ENCODE data around the gene ATAD3A.
"Not testable (repeated sequence)": the region's sequence is repeated elsewhere in the genome, so short reads cannot be mapped to it uniquely, and the experiment has no call there.

Gene ATAD3A

DNA sequence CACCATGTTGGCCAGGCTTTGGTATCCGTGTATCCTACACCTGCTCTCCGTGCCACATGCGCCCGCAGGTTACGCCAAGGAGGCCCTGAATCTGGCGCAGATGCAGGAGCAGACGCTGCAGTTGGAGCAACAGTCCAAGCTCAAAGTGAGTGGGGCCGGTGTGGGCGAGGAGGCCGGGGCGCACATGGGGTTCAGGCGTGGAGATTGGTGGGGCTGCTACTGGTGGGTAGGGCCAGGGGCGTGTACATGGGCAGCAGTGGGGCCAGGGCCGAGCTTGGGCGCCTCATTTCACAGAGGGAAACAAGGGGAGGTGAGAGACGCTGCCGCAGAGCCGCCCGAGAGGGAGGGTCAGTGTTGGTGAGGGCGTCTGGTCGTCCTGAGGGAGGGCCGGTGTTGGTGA lies 34.8 kb upstream of the ATAD3A start:
- Histone ChIP-seq H3K4me1 (ENCODE audit: control insufficient read depth, low read length) (peaks cover 8% of the 10 kb centered on the region), H3K27ac (ENCODE audit: low read depth, low read length) (no peak overlapping the region), H3K4me3 (ENCODE audit: low read length) (no peak overlapping the region), H3K27me3 (ENCODE audit: control insufficient read depth, low read length) (no peaks in the 10 kb centered on the region), H3K9me2 (replicated peaks; ENCODE audit: control insufficient read depth, low read length) (no peaks in the 10 kb centered on the region), H3K36me3 (ENCODE audit: control insufficient read depth, low read length) (peaks cover 38% of the 10 kb centered on the region), H3K4me2 (ENCODE audit: low read length) (no peak overlapping the region), H3K79me2 (ENCODE audit: control insufficient read depth, low read length) (peaks cover 55% of the 10 kb centered on the region), H3K9me3 (ENCODE audit: control insufficient read depth, insufficient read depth, low read length) (no peaks in the 10 kb centered on the region), H3F3A (ENCODE audit: control insufficient read depth, insufficient read depth) (no peaks in the 10 kb centered on the region), H4K20me1 (ENCODE audit: control insufficient read depth, insufficient read depth, low read depth, low read length) (peaks cover 6% of the 10 kb centered on the region; the same call in 1 of the 2 replicates)
- TF ChIP-seq, protein P1, sequence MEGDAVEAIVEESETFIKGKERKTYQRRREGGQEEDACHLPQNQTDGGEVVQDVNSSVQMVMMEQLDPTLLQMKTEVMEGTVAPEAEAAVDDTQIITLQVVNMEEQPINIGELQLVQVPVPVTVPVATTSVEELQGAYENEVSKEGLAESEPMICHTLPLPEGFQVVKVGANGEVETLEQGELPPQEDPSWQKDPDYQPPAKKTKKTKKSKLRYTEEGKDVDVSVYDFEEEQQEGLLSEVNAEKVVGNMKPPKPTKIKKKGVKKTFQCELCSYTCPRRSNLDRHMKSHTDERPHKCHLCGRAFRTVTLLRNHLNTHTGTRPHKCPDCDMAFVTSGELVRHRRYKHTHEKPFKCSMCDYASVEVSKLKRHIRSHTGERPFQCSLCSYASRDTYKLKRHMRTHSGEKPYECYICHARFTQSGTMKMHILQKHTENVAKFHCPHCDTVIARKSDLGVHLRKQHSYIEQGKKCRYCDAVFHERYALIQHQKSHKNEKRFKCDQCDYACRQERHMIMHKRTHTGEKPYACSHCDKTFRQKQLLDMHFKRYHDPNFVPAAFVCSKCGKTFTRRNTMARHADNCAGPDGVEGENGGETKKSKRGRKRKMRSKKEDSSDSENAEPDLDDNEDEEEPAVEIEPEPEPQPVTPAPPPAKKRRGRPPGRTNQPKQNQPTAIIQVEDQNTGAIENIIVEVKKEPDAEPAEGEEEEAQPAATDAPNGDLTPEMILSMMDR (IDR thresholded peaks at IDR 0.05; ENCODE audit: low read depth, low read length, poor library complexity, severe bottlenecking): no peak
- no peak for TF ChIP-seq EZH2phosphoT487 (IDR thresholded peaks at IDR 0.05; ENCODE audit: borderline replicate concordance, low read length)

DNA sequence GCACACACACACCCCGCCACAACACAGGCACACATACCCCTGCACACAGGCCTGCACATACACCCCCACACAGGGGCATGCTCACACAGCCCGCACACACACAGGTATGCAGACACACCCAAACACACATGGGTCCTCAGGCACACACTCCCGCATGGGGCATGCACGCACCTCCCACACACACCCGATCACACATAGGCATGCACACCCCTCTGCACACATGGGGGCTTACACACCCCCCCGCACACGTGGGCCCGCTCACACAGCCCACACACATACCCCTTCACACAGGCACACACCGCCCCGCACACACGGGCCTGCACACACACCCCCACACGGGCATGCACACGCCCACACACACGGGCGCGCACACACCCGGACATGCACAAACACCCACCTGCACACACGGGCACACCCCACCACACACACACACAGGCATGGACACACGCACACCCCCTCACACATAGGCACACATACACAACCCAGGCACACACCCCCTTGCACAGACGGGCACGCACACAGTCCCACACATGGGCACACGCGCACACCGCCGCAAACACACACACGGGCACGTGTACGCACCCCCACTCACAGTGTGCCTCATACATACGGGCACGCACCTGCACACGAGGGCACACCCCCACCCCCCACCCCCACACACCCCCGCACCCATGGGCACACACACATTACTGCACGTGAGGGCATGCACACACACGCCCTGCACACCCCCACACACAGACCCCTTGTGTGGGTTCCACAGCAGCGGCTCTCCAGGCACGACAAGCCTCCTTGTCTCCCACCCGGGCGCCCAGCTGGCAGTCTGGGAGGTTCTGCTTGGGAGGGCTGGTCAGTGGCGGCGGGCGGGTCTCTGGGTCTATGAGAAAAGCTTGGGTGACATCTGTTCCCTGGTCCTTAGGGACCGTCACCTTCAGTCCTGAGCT lies 32.1 kb upstream of the ATAD3A start:
- Histone ChIP-seq H3K9me3 (ENCODE audit: control insufficient read depth, insufficient read depth, low read length) (no peaks in the 10 kb centered on the region), H3K36me3 (ENCODE audit: control insufficient read depth, low read length) (peaks cover 49% of the 10 kb centered on the region)

DNA sequence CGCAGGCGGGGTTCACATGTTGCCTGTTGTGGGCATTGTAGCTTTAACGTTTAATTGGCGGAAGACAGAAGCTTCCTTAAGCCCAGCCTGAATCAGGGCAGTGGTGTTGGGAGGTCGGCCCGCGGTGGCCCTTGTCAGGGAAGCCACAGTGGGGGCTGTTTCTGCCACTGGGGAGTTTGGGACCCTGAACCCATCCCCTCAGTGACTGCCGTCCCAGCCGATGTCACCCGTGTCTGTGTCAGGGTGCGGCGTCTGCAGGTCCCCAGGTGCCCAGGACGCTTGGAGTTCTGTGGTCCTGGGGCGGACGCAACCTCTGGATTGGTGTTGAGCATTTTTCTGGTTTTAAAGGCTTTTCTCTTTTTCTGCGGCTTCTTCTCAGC lies 31.5 kb upstream of the ATAD3A start:
- not testable (repeated sequence) for H3K9me3 ChIP-seq (ENCODE audit: control insufficient read depth, insufficient read depth, low read length); H3F3A ChIP-seq (ENCODE audit: control insufficient read depth, insufficient read depth); H3K4me1 ChIP-seq (ENCODE audit: control insufficient read depth, low read length); H3K4me3 ChIP-seq (ENCODE audit: low read length); H3K9me2 ChIP-seq (replicated peaks; ENCODE audit: control insufficient read depth, low read length); H3K27ac ChIP-seq (ENCODE audit: low read depth, low read length); H3K4me2 ChIP-seq (ENCODE audit: low read length); H3K27me3 ChIP-seq (ENCODE audit: control insufficient read depth, low read length); H4K20me1 ChIP-seq (ENCODE audit: control insufficient read depth, insufficient read depth, low read depth, low read length)
- H3K36me3 ChIP-seq (ENCODE audit: control insufficient read depth, low read length): peaks cover 51% of the 10 kb centered on the region
- H3K79me2 ChIP-seq (ENCODE audit: control insufficient read depth, low read length): peaks cover 23% of the 10 kb centered on the region

More for the DNA sequence above, 32.1 kb upstream of the ATAD3A start:
- H3K9me2 ChIP-seq (replicated peaks; ENCODE audit: control insufficient read depth, low read length): no peaks in the 10 kb centered on the region
- TF ChIP-seq EZH2phosphoT487 (IDR thresholded peaks at IDR 0.05; ENCODE audit: borderline replicate concordance, low read length): no peak
- TF ChIP-seq, protein P1 (IDR thresholded peaks at IDR 0.05; ENCODE audit: low read depth, low read length, poor library complexity, severe bottlenecking): no peak
- no peaks in the 10 kb centered on the region for H3K4me1 ChIP-seq (ENCODE audit: control insufficient read depth, low read length)
- peaks cover 30% of the 10 kb centered on the region for H3K79me2 ChIP-seq (ENCODE audit: control insufficient read depth, low read length)
- H4K20me1 ChIP-seq (ENCODE audit: control insufficient read depth, insufficient read depth, low read depth, low read length): no peaks in the 10 kb centered on the region
- no peaks in the 10 kb centered on the region for H3F3A ChIP-seq (ENCODE audit: control insufficient read depth, insufficient read depth)
- no peaks in the 10 kb centered on the region for H3K27me3 ChIP-seq (ENCODE audit: control insufficient read depth, low read length)
- no peak overlapping the region for H3K4me3 ChIP-seq (ENCODE audit: low read length)
- no peak overlapping the region for H3K4me2 ChIP-seq (ENCODE audit: low read length)
- no peak overlapping the region for H3K27ac ChIP-seq (ENCODE audit: low read depth, low read length)

DNA sequence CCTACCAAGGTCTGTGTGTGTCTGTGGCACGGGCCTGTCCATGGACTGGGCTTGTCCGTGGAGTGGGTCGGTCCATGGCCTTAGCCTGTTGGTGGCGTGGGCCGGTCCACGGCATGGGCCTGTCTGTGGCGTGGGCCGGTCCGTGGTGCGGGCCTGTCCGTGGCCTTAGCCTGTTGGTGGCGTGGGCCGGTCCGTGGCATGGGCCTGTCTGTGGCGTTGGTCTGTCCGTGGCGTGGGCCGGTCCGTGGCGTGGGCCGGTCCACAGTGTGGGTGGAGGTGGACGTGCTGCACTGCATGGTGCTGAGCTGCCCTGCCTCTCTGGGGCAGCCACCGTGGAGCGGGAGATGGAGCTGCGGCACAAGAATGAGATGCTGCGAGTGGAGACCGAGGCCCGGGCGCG lies 30.2 kb upstream of the ATAD3A start:
- peaks cover 54% of the 10 kb centered on the region for H3K36me3 ChIP-seq (ENCODE audit: control insufficient read depth, low read length)
- not testable (repeated sequence) for H3F3A ChIP-seq (ENCODE audit: control insufficient read depth, insufficient read depth); H3K4me1 ChIP-seq (ENCODE audit: control insufficient read depth, low read length); H4K20me1 ChIP-seq (ENCODE audit: control insufficient read depth, insufficient read depth, low read depth, low read length); H3K4me2 ChIP-seq (ENCODE audit: low read length); H3K4me3 ChIP-seq (ENCODE audit: low read length); H3K27me3 ChIP-seq (ENCODE audit: control insufficient read depth, low read length); H3K9me2 ChIP-seq (replicated peaks; ENCODE audit: control insufficient read depth, low read length); H3K27ac ChIP-seq (ENCODE audit: low read depth, low read length); H3K9me3 ChIP-seq (ENCODE audit: control insufficient read depth, insufficient read depth, low read length)
- peaks cover 10% of the 10 kb centered on the region for H3K79me2 ChIP-seq (ENCODE audit: control insufficient read depth, low read length)
